Fibroblast of lung (primary cell): Measurements from ENCODE around the gene GRIK1. TPM values are rescaled to one million over a fixed set of nuclear protein-coding genes. Genes with fewer than 3 reads are reported as not detected.

ENCODE experiments used
- DNase-seq, 2 donors: peaks; one replicate each; pipeline versions ENCODE4 v3.0.0 to v3.0.0-alpha.2; 2010; ENCODE audit warnings: low read depth in 2 of 2
- H2AFZ ChIP-seq: 2 replicates; pipeline ENCODE4 v1.5.1; 2012; ENCODE audit warnings: low read length, control low read depth, inconsistent platforms
- H3K27ac ChIP-seq: 2 replicates; pipeline ENCODE4 v1.5.1; 2011; ENCODE audit warnings: low read length, control low read depth; ENCODE audit not compliant: insufficient read depth
- H3K27me3 ChIP-seq: 2 replicates; pipeline ENCODE4 v1.5.1; 2011; ENCODE audit warnings: mild to moderate bottlenecking, low read length; ENCODE audit not compliant: control insufficient read depth, insufficient read depth
- H3K36me3 ChIP-seq: 2 replicates; pipeline ENCODE4 v1.5.1; 2011; ENCODE audit warnings: low read length; ENCODE audit not compliant: control insufficient read depth, insufficient read depth
- H3K4me1 ChIP-seq: 2 replicates; pipeline ENCODE4 v1.5.1; 2011; ENCODE audit warnings: low read length; ENCODE audit not compliant: control insufficient read depth, insufficient read depth; ENCODE audit errors: extremely low read depth
- H3K4me2 ChIP-seq: 2 replicates; pipeline ENCODE4 v1.5.1; 2011; ENCODE audit warnings: low read length, control low read depth; ENCODE audit not compliant: insufficient read depth; ENCODE audit errors: extremely low read depth
- H3K4me3 ChIP-seq, 4 experiments: fragments of 200-600 bp in 1 of 4; sonication (generic) in 1 of 4; replicated peaks in 1 of 4; 2 replicates each; pipeline ENCODE4 v1.5.1; 2011 to 2016; ENCODE audit warnings: low read length in 4 of 4, low read depth in 3 of 4, mild to moderate bottlenecking in 3 of 4, control low read depth in 2 of 4, inconsistent platforms in 1 of 4, mixed read lengths in 1 of 4; ENCODE audit not compliant: insufficient read depth in 1 of 4; ENCODE audit errors: control extremely low read depth in 1 of 4
- H3K79me2 ChIP-seq: 2 replicates; pipeline ENCODE4 v1.5.1; 2012; ENCODE audit warnings: mild to moderate bottlenecking, low read length, inconsistent platforms; ENCODE audit not compliant: control insufficient read depth, insufficient read depth
- H3K9ac ChIP-seq: 2 replicates; pipeline ENCODE4 v1.5.1; 2011; ENCODE audit warnings: mild to moderate bottlenecking, low read length, control low read depth; ENCODE audit not compliant: insufficient read depth
- H3K9me3 ChIP-seq: 2 replicates; pipeline ENCODE4 v1.5.1; 2012; ENCODE audit warnings: low read depth, low read length; ENCODE audit not compliant: control insufficient read depth, insufficient read depth
- H4K20me1 ChIP-seq: 2 replicates; pipeline ENCODE4 v1.5.1; 2011; ENCODE audit warnings: low read length; ENCODE audit not compliant: control insufficient read depth, insufficient read depth; ENCODE audit errors: extremely low read depth
- EZH2 ChIP-seq: IDR thresholded peaks from 2 replicates; pipeline ENCODE4 v1.5.1; 2012; ENCODE audit warnings: low read length, control low read depth, mild to moderate bottlenecking; ENCODE audit errors: missing control alignments
- polyA plus RNA-seq, 2 donors: library from polyadenylated mRNA; depleted of rRNA in 1 of 2; stranded (reverse) in 1 of 2; unstranded in 1 of 2; fragments of >200 nt; gene quantifications; 2 replicates each; pipeline ENCODE4 v1.2.1, GENCODE V29; 2011 to 2012; ENCODE audit warnings: missing spikeins in 1 of 2
- total RNA-seq: library from RNA; depleted of rRNA; stranded (reverse); fragments of >200 nt; gene quantifications from 2 replicates; pipeline ENCODE4 v1.2.1, GENCODE V29; 2014
- TF ChIP-seq, protein P1 (sequence below), 2 donors: IDR thresholded peaks in 1 of 2; conservative IDR thresholded peaks in 1 of 2; 1 replicate in 1 of 2; 2 replicates in 1 of 2; pipeline ENCODE4 v1.5.1; 2011 to 2012; ENCODE audit warnings: low read length in 2 of 2, control low read depth in 1 of 2, inconsistent platforms in 1 of 2, low read depth in 1 of 2, mild to moderate bottlenecking in 1 of 2

The GRIK1 gene
- total and polyA plus RNA-seq, 2 donors (not counting 1 experiment from before 2014, with no cell fraction given): not detected

DNA sequence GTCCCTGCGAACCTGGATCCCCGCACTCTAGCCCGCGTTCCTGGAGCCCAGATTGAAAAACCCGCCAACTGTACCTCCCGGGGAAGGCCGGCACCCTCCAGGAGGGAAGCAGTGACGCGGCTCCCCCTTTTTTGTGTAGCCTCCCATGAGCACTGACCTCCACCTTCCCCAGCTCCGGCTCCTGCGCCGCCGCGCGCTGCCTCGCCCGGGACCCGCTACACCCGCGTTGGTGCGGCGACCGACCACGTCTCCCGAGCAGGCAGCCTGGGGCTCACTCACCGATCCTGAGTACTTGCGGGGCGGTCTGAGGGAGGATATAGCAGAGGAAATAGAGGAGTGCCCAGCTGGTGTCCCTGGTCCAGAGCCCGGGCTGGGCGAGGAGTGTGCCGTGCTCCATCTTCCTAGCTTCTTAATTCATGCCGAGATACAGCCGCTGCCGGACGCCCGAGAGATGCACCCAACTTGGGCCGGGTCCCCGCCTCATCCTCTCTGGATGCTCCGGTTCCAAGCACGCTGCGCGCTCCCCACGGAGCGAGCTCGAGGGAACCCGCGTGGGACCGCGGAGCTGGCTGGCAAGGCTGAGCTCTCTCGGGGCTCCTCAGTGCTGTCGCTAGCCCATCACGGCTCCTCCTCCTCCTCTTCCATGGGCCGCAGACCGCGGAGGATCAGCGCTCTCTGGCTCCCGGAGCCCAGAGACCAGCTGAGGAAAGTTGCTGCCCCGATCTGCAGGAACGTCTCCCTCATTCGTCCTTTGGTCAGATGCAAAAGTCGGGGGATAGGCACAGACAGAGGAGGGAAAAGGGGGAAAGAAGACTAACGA lies 482 bp downstream of the GRIK1 start:
- DNase-seq: peak; percentile 9 to 18
- Histone ChIP-seq H3K9me3 (no peaks in the 10 kb centered on the region), H3K4me2 (peak overlapping the region; percentile 61), H2AFZ (peak overlapping the region; percentile 24), H3K9ac (no peak overlapping the region), H4K20me1 (no peaks in the 10 kb centered on the region), H3K4me1 (no peaks in the 10 kb centered on the region), H3K4me3 (peak overlapping the region; percentile 6 to 64 (median 16)), H3K27ac (no peak overlapping the region), H3K36me3 (no peaks in the 10 kb centered on the region), H3K79me2 (no peaks in the 10 kb centered on the region), H3K27me3 (peaks cover 12% of the 10 kb centered on the region)
- TF ChIP-seq EZH2: no peak
- TF ChIP-seq, protein P1, sequence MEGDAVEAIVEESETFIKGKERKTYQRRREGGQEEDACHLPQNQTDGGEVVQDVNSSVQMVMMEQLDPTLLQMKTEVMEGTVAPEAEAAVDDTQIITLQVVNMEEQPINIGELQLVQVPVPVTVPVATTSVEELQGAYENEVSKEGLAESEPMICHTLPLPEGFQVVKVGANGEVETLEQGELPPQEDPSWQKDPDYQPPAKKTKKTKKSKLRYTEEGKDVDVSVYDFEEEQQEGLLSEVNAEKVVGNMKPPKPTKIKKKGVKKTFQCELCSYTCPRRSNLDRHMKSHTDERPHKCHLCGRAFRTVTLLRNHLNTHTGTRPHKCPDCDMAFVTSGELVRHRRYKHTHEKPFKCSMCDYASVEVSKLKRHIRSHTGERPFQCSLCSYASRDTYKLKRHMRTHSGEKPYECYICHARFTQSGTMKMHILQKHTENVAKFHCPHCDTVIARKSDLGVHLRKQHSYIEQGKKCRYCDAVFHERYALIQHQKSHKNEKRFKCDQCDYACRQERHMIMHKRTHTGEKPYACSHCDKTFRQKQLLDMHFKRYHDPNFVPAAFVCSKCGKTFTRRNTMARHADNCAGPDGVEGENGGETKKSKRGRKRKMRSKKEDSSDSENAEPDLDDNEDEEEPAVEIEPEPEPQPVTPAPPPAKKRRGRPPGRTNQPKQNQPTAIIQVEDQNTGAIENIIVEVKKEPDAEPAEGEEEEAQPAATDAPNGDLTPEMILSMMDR (conservative IDR thresholded peaks at IDR 0.05 in 1 of 2, IDR thresholded peaks at IDR 0.05 in 1 of 2; ENCODE audit: low read depth in 1 of 2, low read length in 2 of 2): no peak

GRCh38 chr21:29938776-29939103 lies 1.1 kb downstream of the GRIK1 start:
- Histone ChIP-seq H4K20me1 (no peaks in the 10 kb centered on the region), H3K27ac (no peak overlapping the region), H3K4me2 (peak overlapping the region; percentile 8), H3K27me3 (peaks cover 12% of the 10 kb centered on the region), H3K4me1 (no peaks in the 10 kb centered on the region), H3K79me2 (no peaks in the 10 kb centered on the region), H3K9ac (no peak overlapping the region), H3K9me3 (no peaks in the 10 kb centered on the region), H3K36me3 (no peaks in the 10 kb centered on the region), H3K4me3 (peak overlapping the region in 1 of 4 experiments; percentile 64), H2AFZ (no peak overlapping the region)
- DNase-seq: no peak
- TF ChIP-seq, protein P1 (conservative IDR thresholded peaks at IDR 0.05 in 1 of 2, IDR thresholded peaks at IDR 0.05 in 1 of 2; ENCODE audit: low read depth in 1 of 2, low read length in 2 of 2): no peak
- no peak for TF ChIP-seq EZH2

GRCh38 chr21:29933088-29933487 lies 6.7 kb downstream of the GRIK1 start:
- H3K36me3 ChIP-seq: no peaks in the 10 kb centered on the region
- no peaks in the 10 kb centered on the region for H3K4me1 ChIP-seq
- no peak for TF ChIP-seq EZH2
- TF ChIP-seq, protein P1 (conservative IDR thresholded peaks at IDR 0.05 in 1 of 2, IDR thresholded peaks at IDR 0.05 in 1 of 2; ENCODE audit: low read depth in 1 of 2, low read length in 2 of 2): no peak
- no peaks in the 10 kb centered on the region for H3K9me3 ChIP-seq
- H3K4me3 ChIP-seq: no peak overlapping the region
- no peaks in the 10 kb centered on the region for H4K20me1 ChIP-seq
- no peaks in the 10 kb centered on the region for H3K79me2 ChIP-seq
- DNase-seq: no peak
- H3K9ac ChIP-seq: no peak overlapping the region
- H2AFZ ChIP-seq: no peak overlapping the region
- H3K27me3 ChIP-seq: no peaks in the 10 kb centered on the region
- no peak overlapping the region for H3K4me2 ChIP-seq
- H3K27ac ChIP-seq: no peak overlapping the region
